Adrenal gland (tissue), 5 donors: ENCODE data around the gene GASK1A.

ENCODE experiments used
- CTCF ChIP-seq, 6 experiments: fragments of 450-650 bp in 4 of 6; fragments of 200-600 bp in 2 of 6; sonication (generic) in 1 of 6; IDR thresholded peaks; 1 replicate in 5 of 6; 2 replicates in 1 of 6; pipeline versions ENCODE4 v1.5.1 to v1.8.0; 2016 to 2021; ENCODE audit warnings: antibody characterized with exemption in 6 of 6, mild to moderate bottlenecking in 2 of 6, moderate library complexity in 1 of 6
- POLR2A ChIP-seq, 2 donors: fragments of 450-650 bp; IDR thresholded peaks; one replicate each; pipeline ENCODE4 v1.6.1; 2017; ENCODE audit warnings: antibody characterized with exemption in 2 of 2, mild to moderate bottlenecking in 2 of 2, moderate library complexity in 1 of 2
- donor health status: DM: no; HTN: no; CAD: no.

GRCh38 chr3:43000387-43000786 is 21.3 kb downstream of the GASK1A start:
- no peak for TF ChIP-seq CTCF (IDR thresholded peaks at IDR 0.05)
- no peak for TF ChIP-seq POLR2A (IDR thresholded peaks at IDR 0.05)
